HepG2 (cell line): ENCODE results near the gene FOCAD. TPM values are rescaled to one million over a fixed set of nuclear protein-coding genes. Genes with fewer than 3 reads are reported as not detected.

Source experiments
- ATAC-seq: fragments of 200-7000 bp; cut with Tn5 transposase; 3 replicates; pipeline ENCODE4 v1.9.1; 2020; ENCODE audit warnings: mild to moderate bottlenecking, moderate library complexity
- BruUV-seq: library from RNA; stranded (reverse); fragments of 400-500 nt; replicated peaks from 2 replicates; lab custom pipeline; 2021; lab: Mats Ljungman, UMichigan
- CTCF ChIA-PET: fragments of 300-600 bp; formaldehyde crosslinking; extraction: SDS; loops from one replicate; lab custom pipeline; 2021; ENCODE audit warnings: low total read pairs, inconsistent platforms, low intra/inter-chr PET ratio; lab: Yijun Ruan, JAX
- POLR2A ChIA-PET: fragments of 350-600 bp; sonication (Branson Sonifier 250); formaldehyde crosslinking; loops from one replicate; lab custom pipeline; 2020; ENCODE audit warnings: antibody characterized with exemption, inconsistent platforms; lab: Yijun Ruan, JAX
- DNase-seq: peaks from one replicate; pipeline ENCODE4 v3.0.0-alpha.2; 2015; ENCODE audit warnings: low spot score
- FAIRE-seq: peaks from 3 replicates; lab custom pipeline; 2011; peaks lifted over from hg19 to GRCh38; lab: Jason Lieb, UNC
- H2AFZ ChIP-seq: one replicate; pipeline ENCODE4 v1.6.1; 2011; ENCODE audit warnings: low read length, inconsistent platforms
- H3K27ac ChIP-seq: fragments of 300-600 bp; 3 replicates; pipeline ENCODE4 v1.8.0; 2011; ENCODE audit warnings: mixed run types, mild to moderate bottlenecking, mixed read lengths, low read length, inconsistent platforms; ENCODE audit not compliant: insufficient read depth; ENCODE audit errors: extremely low read length
- H3K27me3 ChIP-seq, 2 experiments: fragments of 200-600 bp in 1 of 2; 2 replicates in 1 of 2; 3 replicates in 1 of 2; pipeline versions ENCODE4 v1.6.0 to v1.8.0; 2011; ENCODE audit warnings: low read length in 2 of 2, mild to moderate bottlenecking in 2 of 2, moderate library complexity in 2 of 2, inconsistent platforms in 1 of 2; ENCODE audit not compliant: insufficient read depth in 2 of 2, control insufficient read depth in 1 of 2
- H3K36me3 ChIP-seq, 2 experiments: fragments of 200-600 bp in 1 of 2; replicated peaks in 1 of 2; 2 replicates in 1 of 2; 3 replicates in 1 of 2; pipeline versions ENCODE4 v1.5.1 to v1.8.0; 2011; ENCODE audit warnings: low read length in 2 of 2, inconsistent platforms in 1 of 2; ENCODE audit not compliant: insufficient read depth in 2 of 2, control insufficient read depth in 1 of 2
- H3K4me1 ChIP-seq: 2 replicates; pipeline ENCODE4 v1.5.1; 2012; ENCODE audit warnings: low read length, inconsistent platforms; ENCODE audit not compliant: insufficient read depth
- H3K4me2 ChIP-seq: 2 replicates; pipeline ENCODE4 v1.6.0; 2011; ENCODE audit warnings: low read depth, low read length, inconsistent platforms
- H3K4me3 ChIP-seq, 3 experiments: fragments of 200-600 bp in 1 of 3; sonication (generic), shearing (Covaris generic) in 1 of 3; replicated peaks in 1 of 3; 2 replicates each; pipeline ENCODE4 v1.5.1; 2011 to 2016; ENCODE audit warnings: low read length in 3 of 3, inconsistent platforms in 2 of 3, low read depth in 2 of 3, mild to moderate bottlenecking in 2 of 3, control low read depth in 1 of 3, mixed read lengths in 1 of 3; ENCODE audit not compliant: insufficient read depth in 1 of 3
- H3K79me2 ChIP-seq: one replicate; pipeline ENCODE4 v1.6.1; 2011; ENCODE audit warnings: low read length, inconsistent platforms; ENCODE audit not compliant: insufficient read depth
- H3K9ac ChIP-seq: 2 replicates; pipeline ENCODE4 v1.6.0; 2011; ENCODE audit warnings: mild to moderate bottlenecking, low read depth, low read length, inconsistent platforms; ENCODE audit not compliant: insufficient read depth
- H3K9me3 ChIP-seq: 2 replicates; pipeline ENCODE4 v1.5.1; 2012; ENCODE audit warnings: mild to moderate bottlenecking, low read length
- H4K20me1 ChIP-seq: 2 replicates; pipeline ENCODE4 v1.6.0; 2011; ENCODE audit warnings: inconsistent platforms, mild to moderate bottlenecking, low read length, moderate library complexity; ENCODE audit not compliant: insufficient read depth
- AGO2 ChIP-seq: fragments of 200-400 bp; formaldehyde crosslinking; optimal IDR thresholded peaks from 2 replicates; pipeline ENCODE3; 2017; ENCODE audit warnings: mild to moderate bottlenecking, low read depth, low read length, moderate library complexity
- BATF2 ChIP-seq: sonication (generic); formaldehyde crosslinking; IDR thresholded peaks from 2 replicates; pipeline ENCODE4 v1.8.0; 2022; ENCODE audit warnings: mild to moderate bottlenecking, missing genetic modification reagents, moderate library complexity
- EED ChIP-seq: sonication (generic); formaldehyde crosslinking; IDR thresholded peaks from 2 replicates; pipeline ENCODE4 v1.5.0; 2020; ENCODE audit warnings: mild to moderate bottlenecking, missing genetic modification reagents
- MXD1 ChIP-seq: sonication (generic); formaldehyde crosslinking; IDR thresholded peaks from 2 replicates; pipeline ENCODE4 v1.4.0; 2020; ENCODE audit warnings: mild to moderate bottlenecking, missing genetic modification reagents
- REL ChIP-seq: sonication (generic); formaldehyde crosslinking; conservative IDR thresholded peaks from 2 replicates; pipeline ENCODE4 v1.8.0; 2022; ENCODE audit warnings: mild to moderate bottlenecking, missing genetic modification reagents, moderate library complexity
- RFX5 ChIP-seq: IDR thresholded peaks from 2 replicates; pipeline ENCODE4 v1.6.1; 2011; ENCODE audit warnings: low read depth, low read length, improper control_type of control experiment
- SCMH1 ChIP-seq: sonication (generic); formaldehyde crosslinking; IDR thresholded peaks from 2 replicates; pipeline ENCODE4 v1.9.0; 2021; ENCODE audit warnings: missing genetic modification reagents, mild to moderate bottlenecking, borderline replicate concordance
- SNAPC5 ChIP-seq: sonication (generic); formaldehyde crosslinking; IDR thresholded peaks from 2 replicates; pipeline ENCODE4 v1.8.1; 2023; ENCODE audit warnings: mild to moderate bottlenecking, missing genetic modification reagents, borderline replicate concordance
- ZBTB39 ChIP-seq: sonication (generic); formaldehyde crosslinking; IDR thresholded peaks from 2 replicates; pipeline ENCODE4 v1.5.0; 2020; ENCODE audit warnings: missing genetic modification reagents
- ZNF10 ChIP-seq: sonication (generic); formaldehyde crosslinking; IDR thresholded peaks from 2 replicates; pipeline ENCODE4 v1.4.0; 2020; ENCODE audit warnings: mild to moderate bottlenecking, low read depth, missing genetic modification reagents, borderline replicate concordance
- ZNF260 ChIP-seq: sonication (generic); formaldehyde crosslinking; IDR thresholded peaks from 2 replicates; pipeline ENCODE4 v1.4.0; 2020; ENCODE audit warnings: missing genetic modification reagents, low read depth, mild to moderate bottlenecking, borderline replicate concordance
- ZNF292 ChIP-seq: sonication (generic); formaldehyde crosslinking; IDR thresholded peaks from 2 replicates; pipeline ENCODE4 v1.8.1; 2022; ENCODE audit warnings: mild to moderate bottlenecking, low read depth, missing genetic modification reagents, borderline replicate concordance
- ZNF570 ChIP-seq: sonication (generic); formaldehyde crosslinking; IDR thresholded peaks from 2 replicates; pipeline ENCODE4 v1.4.0; 2020; ENCODE audit warnings: mild to moderate bottlenecking, missing genetic modification reagents, borderline replicate concordance
- ZNF672 ChIP-seq: sonication (generic); formaldehyde crosslinking; IDR thresholded peaks from 2 replicates; pipeline ENCODE4 v1.8.1; 2022; ENCODE audit warnings: missing genetic modification reagents
- ZNF720 ChIP-seq: sonication (generic); formaldehyde crosslinking; IDR thresholded peaks from 2 replicates; pipeline ENCODE4 v1.4.0; 2020; ENCODE audit warnings: missing genetic modification reagents
- ZNF740 ChIP-seq: sonication (generic); formaldehyde crosslinking; IDR thresholded peaks from 2 replicates; pipeline ENCODE4 v1.4.0; 2020; ENCODE audit warnings: missing genetic modification reagents
- WGBS: methylation state at CpG from one replicate; pipeline ENCODE4 v1.1.6; 2017; ENCODE audit warnings: low lambda C conversion rate; 5-methylcytosine and 5-hydroxymethylcytosine counted together
- in situ Hi-C: cut with HindIII; loops from 2 replicates; pipeline ENCODE4 v1.10.0; 2017; ENCODE audit warnings: low pct_unique_long_range_greater_than_20kb; ENCODE audit not compliant: extremely low pct_ligation_motif_present
- intact Hi-C: fragments of 100-400 bp; cut with micrococcal nuclease; formaldehyde crosslinking; loops from one replicate; pipeline ENCODE4 v1.10.0; 2022; ENCODE audit not compliant: unreplicated experiment
- polyA plus RNA-seq, 8 experiments: library from polyadenylated mRNA; depleted of rRNA in 3 of 8; stranded (reverse) in 7 of 8; unstranded in 1 of 8; fragments of >200 nt; fragmentation: Illumina TruSeq in 4 of 8; extraction: Trizol in 4 of 8; gene quantifications; 2 replicates each; pipeline versions ENCODE4 v1.2.1 to v1.2.3, GENCODE V29; 2011 to 2016; ENCODE audit warnings: low read depth in 4 of 8, missing spikeins in 1 of 8, mixed read lengths in 1 of 8; ENCODE audit not compliant: insufficient read depth in 1 of 8
- total RNA-seq, 5 experiments: library from RNA; depleted of rRNA; stranded (reverse); fragments of >200 nt; fragmentation: Illumina TruSeq; extraction: Trizol; gene quantifications; 2 replicates each; pipeline ENCODE4 v1.2.3, GENCODE V29; 2016; ENCODE audit warnings: low read depth in 1 of 5

FOCAD gene
- total and polyA plus RNA-seq, 2 of the 13 experiments (the other 11 are each of a cell fraction or from before 2014, with no cell fraction given), result 18.0 to 31.1 TPM

- ATAC-seq, result no peak
Observed at GRCh38 chr9:20854444-20854843, 170.4 kb downstream of the FOCAD start.

GRCh38 chr9:20863945-20864344, 179.9 kb downstream of the FOCAD start:
- DNase-seq (no peak), ATAC-seq (no peak), FAIRE-seq (no peak)
- no peak overlapping the region for H3K4me2 ChIP-seq
- CTCF ChIA-PET, result no interaction called here
- BruUV-seq, result no TSS peak
- H3K27ac ChIP-seq, result no peak overlapping the region
- H2AFZ ChIP-seq, result no peak overlapping the region
- H3K79me2 ChIP-seq, result no peaks in the 10 kb centered on the region
- H3K4me1 ChIP-seq, result no peaks in the 10 kb centered on the region
- no peaks in the 10 kb centered on the region for H3K9me3 ChIP-seq
- no peaks in the 10 kb centered on the region for H3K27me3 ChIP-seq
- no peaks in the 10 kb centered on the region for H4K20me1 ChIP-seq
- in situ Hi-C loops (no loop called here), intact Hi-C loops (loop anchor here (2.0 to 10.0 kb wide), 2 partner anchors 65 to 509 kb away; no protein-coding TSS in a partner anchor)
- H3K9ac ChIP-seq, result no peak overlapping the region
- POLR2A ChIA-PET, result no interaction called here
- 85% methylated on average over 2 of the region's 2 CpGs for WGBS
- H3K36me3 ChIP-seq, result no peaks in the 10 kb centered on the region
- no peak overlapping the region for H3K4me3 ChIP-seq
- TF ChIP-seq ZNF260 (CRISPR knock-in tag) (no peak), BATF2 (no peak), ZNF570 (no peak), RFX5 (no peak), AGO2 (no peak), ZBTB39 (CRISPR knock-in tag) (no peak), ZNF720 (CRISPR knock-in tag) (no peak), EED (CRISPR knock-in tag) (no peak), ZNF292 (no peak)

More at GRCh38 chr9:20854444-20854843, 170.4 kb downstream of the FOCAD start:
- POLR2A ChIA-PET, result no interaction called here
- Histone ChIP-seq H3K4me1 (no peaks in the 10 kb centered on the region), H2AFZ (no peak overlapping the region), H3K9me3 (no peaks in the 10 kb centered on the region), H3K79me2 (no peaks in the 10 kb centered on the region), H3K36me3 (no peaks in the 10 kb centered on the region), H3K27me3 (no peaks in the 10 kb centered on the region), H3K27ac (no peak overlapping the region), H3K4me3 (no peak overlapping the region), H3K4me2 (no peak overlapping the region), H3K9ac (no peak overlapping the region), H4K20me1 (no peaks in the 10 kb centered on the region)
- DNase-seq, result no peak
- 94% methylated on average over 4 of the region's 4 CpGs for WGBS
- in situ Hi-C loops (no loop called here), intact Hi-C loops (no loop called here)
- no TSS peak for BruUV-seq
- TF ChIP-seq SCMH1 (no peak), ZNF10 (CRISPR knock-in tag) (no peak), ZNF672 (CRISPR knock-in tag) (no peak), ZNF740 (CRISPR knock-in tag) (no peak), REL (CRISPR knock-in tag) (no peak), MXD1 (CRISPR knock-in tag) (no peak), SNAPC5 (no peak)
- CTCF ChIA-PET, result no interaction called here
- FAIRE-seq, result no peak
